Subcutaneous adipose tissue (tissue), 4 donors: ENCODE data around the gene ARAP1. TPM values are rescaled to one million over a fixed set of nuclear protein-coding genes. Genes with fewer than 3 reads are reported as not detected.

Experiments used
- total RNA-seq, 4 donors: library from RNA; depleted of rRNA; stranded (reverse); fragments of >200 nt; gene quantifications; one replicate each; pipeline ENCODE4 v1.1.0, GENCODE V29; 2016
- TF ChIP-seq, protein P1 (sequence below): fragments of 450-650 bp; IDR thresholded peaks from one replicate; pipeline ENCODE4 v1.5.1; 2016; ENCODE audit warnings: low read depth, mild to moderate bottlenecking, control low read depth, antibody characterized with exemption, moderate library complexity

Gene ARAP1
- total RNA-seq, 4 donors from 2014 or later, result 35.1 to 161 (median 127) TPM

DNA sequence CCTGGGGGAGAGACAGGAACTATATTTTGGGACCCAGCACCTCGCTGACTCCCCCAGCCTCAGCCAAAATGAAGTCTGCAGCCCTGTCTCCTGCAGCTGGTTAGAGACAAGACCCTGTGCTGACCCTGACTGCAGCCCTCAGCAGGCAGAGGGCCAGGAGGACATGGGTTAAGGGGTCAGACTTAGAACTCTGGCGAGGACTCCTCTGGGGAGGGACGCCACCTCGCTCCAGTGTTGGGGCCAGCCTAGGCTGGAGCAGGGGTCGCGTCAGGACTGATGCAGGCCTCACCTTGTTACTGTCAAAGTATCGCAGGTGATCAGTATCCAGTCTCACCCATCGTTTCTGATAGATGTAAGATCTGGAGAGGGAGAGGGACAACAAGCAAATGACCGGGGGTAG, 41.1 kb downstream of the ARAP1 start:
- TF ChIP-seq, protein P1, sequence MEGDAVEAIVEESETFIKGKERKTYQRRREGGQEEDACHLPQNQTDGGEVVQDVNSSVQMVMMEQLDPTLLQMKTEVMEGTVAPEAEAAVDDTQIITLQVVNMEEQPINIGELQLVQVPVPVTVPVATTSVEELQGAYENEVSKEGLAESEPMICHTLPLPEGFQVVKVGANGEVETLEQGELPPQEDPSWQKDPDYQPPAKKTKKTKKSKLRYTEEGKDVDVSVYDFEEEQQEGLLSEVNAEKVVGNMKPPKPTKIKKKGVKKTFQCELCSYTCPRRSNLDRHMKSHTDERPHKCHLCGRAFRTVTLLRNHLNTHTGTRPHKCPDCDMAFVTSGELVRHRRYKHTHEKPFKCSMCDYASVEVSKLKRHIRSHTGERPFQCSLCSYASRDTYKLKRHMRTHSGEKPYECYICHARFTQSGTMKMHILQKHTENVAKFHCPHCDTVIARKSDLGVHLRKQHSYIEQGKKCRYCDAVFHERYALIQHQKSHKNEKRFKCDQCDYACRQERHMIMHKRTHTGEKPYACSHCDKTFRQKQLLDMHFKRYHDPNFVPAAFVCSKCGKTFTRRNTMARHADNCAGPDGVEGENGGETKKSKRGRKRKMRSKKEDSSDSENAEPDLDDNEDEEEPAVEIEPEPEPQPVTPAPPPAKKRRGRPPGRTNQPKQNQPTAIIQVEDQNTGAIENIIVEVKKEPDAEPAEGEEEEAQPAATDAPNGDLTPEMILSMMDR, result no peak

DNA sequence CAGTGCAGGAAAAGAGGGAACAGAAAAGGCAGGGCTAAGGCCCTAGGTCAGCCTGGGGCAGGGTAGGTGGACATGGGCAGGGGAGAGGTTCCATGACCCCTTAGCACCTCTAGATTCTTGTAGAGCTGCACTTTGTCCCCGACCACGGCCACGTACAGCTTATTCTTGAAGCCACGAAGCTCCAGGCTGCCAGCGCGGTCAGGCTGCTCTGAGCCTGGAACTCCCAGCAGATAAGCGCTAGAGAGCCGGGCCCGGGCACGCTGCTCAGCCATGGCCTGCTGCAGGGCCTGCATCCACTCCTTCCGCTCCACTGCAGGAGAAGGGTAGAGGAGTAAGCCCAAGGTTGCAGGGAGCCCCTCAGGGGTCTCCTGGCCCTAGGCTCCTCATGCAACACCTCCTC, 41.9 kb downstream of the ARAP1 start:
- TF ChIP-seq, protein P1, result no peak

DNA sequence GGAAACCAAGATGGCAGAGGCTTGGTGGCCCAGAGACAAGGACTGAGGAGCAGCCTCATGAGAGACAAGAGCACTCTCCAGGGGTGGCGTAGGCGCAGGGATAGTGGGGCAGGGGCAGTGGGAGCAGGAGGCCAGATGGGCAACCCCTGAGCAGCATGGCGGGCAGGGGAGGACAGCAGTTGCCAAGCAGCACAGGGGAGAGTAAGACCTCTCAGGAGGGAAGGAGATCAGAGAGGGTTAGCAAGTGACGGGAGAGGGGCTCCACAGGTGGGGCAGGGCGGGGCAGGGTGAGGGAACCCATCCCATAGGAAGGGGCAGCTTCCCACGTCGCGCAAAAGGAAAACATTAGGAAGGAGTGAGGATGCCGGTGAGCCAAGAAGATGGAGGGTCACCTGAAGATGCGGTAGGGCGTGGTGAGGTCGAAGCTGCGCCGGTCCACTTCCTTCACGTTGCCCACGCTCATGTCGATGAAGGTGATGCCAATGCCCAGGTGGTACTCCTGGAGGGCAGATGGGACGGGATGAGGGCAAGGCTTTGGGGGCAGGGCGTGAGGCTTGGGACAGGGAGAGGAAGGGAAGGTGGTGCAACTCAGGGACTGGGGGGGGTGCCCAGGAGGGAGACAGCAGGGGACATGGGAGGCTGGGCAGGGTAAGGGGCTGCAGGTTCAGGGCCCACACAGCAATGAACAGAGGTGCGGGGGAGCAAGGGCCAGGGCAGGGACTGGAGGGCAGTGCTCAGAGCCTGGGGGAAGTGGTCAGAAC, 42.5 kb downstream of the ARAP1 start:
- TF ChIP-seq, protein P1, result no peak

DNA sequence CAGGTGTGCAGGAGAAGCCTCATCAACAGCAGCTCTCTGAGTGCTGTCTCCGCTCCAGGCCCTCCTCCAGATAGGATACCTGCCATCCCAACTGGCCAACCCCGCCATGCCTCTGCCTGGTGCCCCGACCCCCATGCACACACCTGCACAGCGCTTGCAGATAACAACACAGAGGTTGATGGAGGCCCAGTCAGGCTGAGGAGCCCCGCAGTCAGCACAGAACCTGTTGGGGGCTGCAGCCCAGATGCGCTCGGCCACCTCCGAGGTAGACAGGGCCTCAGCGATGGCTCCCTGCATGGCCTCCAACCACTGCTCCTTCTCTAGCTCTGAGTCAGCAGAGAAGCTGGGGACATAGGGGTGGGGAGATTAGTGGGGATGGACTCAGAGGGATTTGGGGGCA, 45.2 kb downstream of the ARAP1 start:
- TF ChIP-seq, protein P1, result no peak

DNA sequence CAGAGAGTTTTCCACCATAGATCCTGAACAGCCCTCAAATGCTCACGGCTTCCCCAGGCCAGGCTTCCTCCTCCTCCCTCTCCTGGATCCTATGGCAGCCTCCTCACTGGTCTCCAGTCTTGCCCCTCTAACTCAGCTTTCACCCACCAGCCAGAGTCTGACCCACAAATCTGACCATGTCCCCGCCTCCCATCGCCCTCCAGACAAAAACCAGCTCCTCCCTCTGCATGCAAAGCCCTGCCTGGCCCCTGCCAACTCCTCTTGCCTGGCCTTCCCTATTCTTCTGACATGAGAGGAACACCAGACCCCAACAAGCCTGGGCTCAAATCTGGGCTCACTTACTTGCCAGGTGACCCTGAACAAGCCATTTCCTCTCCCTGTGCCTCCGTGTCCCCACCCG, 45.6 kb downstream of the ARAP1 start:
- TF ChIP-seq, protein P1, result no peak

DNA sequence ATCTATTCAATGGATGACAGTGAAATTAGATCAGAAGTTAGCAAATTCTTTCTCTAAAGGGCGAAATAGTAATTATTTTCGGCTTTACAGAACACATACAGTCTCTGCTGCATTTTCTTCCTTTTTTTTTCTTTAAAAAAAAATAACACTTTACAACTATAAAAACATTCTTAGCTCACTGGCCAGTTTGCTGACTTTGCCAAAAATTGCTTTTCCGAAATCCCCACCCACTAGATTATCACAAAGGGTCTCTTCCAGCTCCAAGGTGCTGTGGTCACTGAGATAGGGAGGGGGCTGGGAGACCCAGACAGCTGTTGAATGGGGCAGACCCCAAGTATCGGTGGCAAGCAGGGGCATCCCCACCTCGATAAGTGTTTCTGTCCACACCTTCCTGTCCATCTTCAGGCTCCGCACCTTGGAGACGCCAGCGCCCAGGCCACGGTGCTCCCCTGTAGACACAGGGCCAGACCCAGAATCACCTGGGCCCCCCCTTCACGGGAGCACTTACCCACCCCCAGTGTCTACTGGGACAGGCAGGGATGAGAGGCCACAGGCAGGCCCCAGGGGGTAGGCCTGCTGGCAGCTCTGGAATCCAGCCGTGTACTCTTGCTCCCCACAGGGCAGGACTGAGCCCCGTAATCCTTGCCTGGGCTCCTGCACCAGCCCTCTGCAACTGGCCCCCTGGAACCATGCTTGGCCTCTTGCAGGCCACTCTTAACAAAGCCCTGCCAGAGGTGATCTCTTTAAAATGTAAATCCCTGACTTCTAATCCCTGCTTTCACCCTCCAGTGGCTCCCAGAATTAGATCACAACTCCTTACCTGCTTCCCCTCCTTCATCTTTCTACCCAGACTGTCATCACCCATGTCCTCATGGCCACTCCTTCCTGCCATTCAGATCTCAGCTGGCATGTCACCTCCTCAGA, 46.5 kb downstream of the ARAP1 start:
- TF ChIP-seq, protein P1, result no peak

DNA sequence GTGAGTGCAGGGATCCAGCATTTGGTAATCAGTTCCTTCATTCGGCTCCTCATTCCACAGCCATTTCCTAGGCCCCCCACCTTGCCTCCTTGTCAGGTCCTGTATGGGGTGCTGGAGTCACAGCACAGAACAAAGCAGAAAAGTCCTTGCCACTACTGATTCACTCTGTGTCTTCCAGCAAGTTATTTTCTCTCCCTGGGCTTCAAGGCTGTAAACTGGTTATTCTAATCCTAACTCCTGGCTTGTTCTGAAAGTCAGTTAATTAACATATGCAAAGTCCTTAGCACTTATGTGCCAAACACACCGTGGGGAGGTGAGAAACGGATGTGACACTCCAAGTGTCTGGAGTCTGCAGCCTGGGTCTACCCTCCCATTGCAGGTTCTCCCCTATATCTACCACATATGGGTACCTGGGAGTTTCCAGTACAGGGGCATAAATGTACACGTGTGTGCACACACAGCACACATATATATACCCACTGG, 47.4 kb downstream of the ARAP1 start:
- TF ChIP-seq, protein P1, result no peak
